HL-60/S4 (cell line): ENCODE measurements around the gene KPNA2.
"Not testable (repeated sequence)": the region's sequence is repeated elsewhere in the genome, so short reads cannot be mapped to it uniquely, and the experiment has no call there.

Experiments used
- in situ Hi-C: fragments of 300-500 bp; cut with MboI; formaldehyde crosslinking; loops from 2 replicates; pipeline ENCODE4 v1.14.3; 2022; ENCODE audit warnings: low sequenced_read_pairs

The KPNA2 gene

GRCh38 chr17:68035523-68036303 is at the start of gene KPNA2:
Gene KPNA2 (plus strand): TSS chr17:68035735. CDS start chr17:68037133, 1,398 bp downstream.
- in situ Hi-C loops, result loop anchor here (25.0 kb wide), 1 partner anchor 427 kb away; the partner anchor contains the start of gene WIPI1

- in situ Hi-C loops, result no loop called here
Measured at GRCh38 chr17:67990909-67991308, 44.6 kb upstream of the KPNA2 start.

- in situ Hi-C loops, result no loop called here
Measured at GRCh38 chr17:67992548-67993152, 42.9 kb upstream of the KPNA2 start.

- in situ Hi-C loops, result no loop called here
Measured at GRCh38 chr17:67993153-67993997, 42.2 kb upstream of the KPNA2 start.

GRCh38 chr17:67993998-67994361 is 41.6 kb upstream of the KPNA2 start:
- in situ Hi-C loops, result no loop called here

- in situ Hi-C loops, result no loop called here
Measured at GRCh38 chr17:67994817-67995569, 40.5 kb upstream of the KPNA2 start.

GRCh38 chr17:67995570-67996263 is 39.8 kb upstream of the KPNA2 start:
- in situ Hi-C loops, result no loop called here

- in situ Hi-C loops, result not testable (repeated sequence)
Measured at GRCh38 chr17:67996301-67997171, 39.0 kb upstream of the KPNA2 start, which contains the start of gene C17orf58. Gene C17orf58 (minus strand): TSS chr17:67996469. CDS start chr17:67996198, 271 bp downstream.

- in situ Hi-C loops, result no loop called here
Measured at GRCh38 chr17:67998466-67998865, 37.1 kb upstream of the KPNA2 start.

GRCh38 chr17:67999291-67999911 is 36.1 kb upstream of the KPNA2 start:
- in situ Hi-C loops, result no loop called here

GRCh38 chr17:68004201-68004600 is 31.3 kb upstream of the KPNA2 start:
- in situ Hi-C loops, result no loop called here

- in situ Hi-C loops, result no loop called here
Measured at GRCh38 chr17:68006797-68007196, 28.7 kb upstream of the KPNA2 start.

- in situ Hi-C loops, result no loop called here
Measured at GRCh38 chr17:68011199-68011665, 24.3 kb upstream of the KPNA2 start.

- in situ Hi-C loops, result no loop called here
Measured at GRCh38 chr17:68013385-68013784, 22.1 kb upstream of the KPNA2 start.

- in situ Hi-C loops, result no loop called here
Measured at GRCh38 chr17:68015081-68015723, 20.3 kb upstream of the KPNA2 start.

- in situ Hi-C loops, result no loop called here
Measured at GRCh38 chr17:68016838-68017237, 18.7 kb upstream of the KPNA2 start.

GRCh38 chr17:68018493-68018892 is 17.0 kb upstream of the KPNA2 start:
- in situ Hi-C loops, result not testable (repeated sequence)

GRCh38 chr17:68019336-68019674 is 16.2 kb upstream of the KPNA2 start:
- in situ Hi-C loops, result no loop called here
